Astrocyte of the spinal cord (primary cell): ENCODE data around the gene WNT4.

Source experiments
- DNase-seq: peaks from one replicate; pipeline ENCODE4 v3.0.0; 2011; ENCODE audit warnings: low read depth, low spot score
- H3K4me3 ChIP-seq: 2 replicates; pipeline ENCODE4 v1.5.1; 2011; ENCODE audit warnings: low read depth, mild to moderate bottlenecking, low read length, moderate library complexity
- CTCF ChIP-seq: IDR thresholded peaks from 2 replicates; pipeline ENCODE4 v1.5.1; 2012; ENCODE audit warnings: low read depth, mild to moderate bottlenecking, low read length, inconsistent platforms
- in situ Hi-C: cut with HindIII; loops from 2 replicates; pipeline ENCODE4 v1.10.0; 2017; ENCODE audit warnings: low sequenced_read_pairs

WNT4 gene

GRCh38 chr1:22164841-22165808, 22.2 kb upstream of the WNT4 start:
- in situ Hi-C loops: no loop called here
- no peak for DNase-seq
- no peak for TF ChIP-seq CTCF
- no peak overlapping the region for H3K4me3 ChIP-seq

GRCh38 chr1:22163564-22163963, 20.7 kb upstream of the WNT4 start:
- in situ Hi-C loops: no loop called here
- no peak overlapping the region for H3K4me3 ChIP-seq
- DNase-seq: no peak
- TF ChIP-seq CTCF: no peak

- TF ChIP-seq CTCF: no peak
- no peak overlapping the region for H3K4me3 ChIP-seq
- DNase-seq: no peak
- in situ Hi-C loops: no loop called here
Measured at GRCh38 chr1:22163137-22163536, 20.2 kb upstream of the WNT4 start.

GRCh38 chr1:22159891-22160290, 17.0 kb upstream of the WNT4 start:
- peak; percentile 9 for DNase-seq
- no peak for TF ChIP-seq CTCF
- in situ Hi-C loops: no loop called here
- H3K4me3 ChIP-seq: no peak overlapping the region

- DNase-seq: no peak
- no peak overlapping the region for H3K4me3 ChIP-seq
- in situ Hi-C loops: no loop called here
- no peak for TF ChIP-seq CTCF
Measured at GRCh38 chr1:22158654-22159053, 15.8 kb upstream of the WNT4 start.

GRCh38 chr1:22157359-22157966, 14.6 kb upstream of the WNT4 start:
- in situ Hi-C loops: no loop called here
- DNase-seq: no peak
- no peak for TF ChIP-seq CTCF
- H3K4me3 ChIP-seq: no peak overlapping the region
